GM18873 (cell line): ENCODE measurements around the gene ARHGEF10L.

ENCODE experiments used
- ATAC-seq: cut with Tn5 transposase; IDR thresholded peaks from one replicate; pipeline ENCODE4 v1.9.1; 2021; ENCODE audit warnings: mild to moderate bottlenecking, moderate library complexity, moderate number of reproducible peaks; ENCODE audit not compliant: unreplicated experiment, low FRiP score

ARHGEF10L gene

GRCh38 chr1:17629460-17629859 lies 90.0 kb downstream of the ARHGEF10L start:
- no peak for ATAC-seq

GRCh38 chr1:17630048-17630830 lies 90.7 kb downstream of the ARHGEF10L start:
- ATAC-seq = no peak

- ATAC-seq = no peak
Observed at GRCh38 chr1:17630986-17631385, 91.5 kb downstream of the ARHGEF10L start.

GRCh38 chr1:17631410-17631809 lies 91.9 kb downstream of the ARHGEF10L start:
- no peak for ATAC-seq

- no peak for ATAC-seq
Observed at GRCh38 chr1:17632106-17632505, 92.6 kb downstream of the ARHGEF10L start.

GRCh38 chr1:17632541-17633184 lies 93.2 kb downstream of the ARHGEF10L start:
- ATAC-seq = no peak

- ATAC-seq = no peak
Observed at GRCh38 chr1:17633654-17634053, 94.2 kb downstream of the ARHGEF10L start.

GRCh38 chr1:17635276-17635675 lies 95.8 kb downstream of the ARHGEF10L start:
- ATAC-seq = no peak

- no peak for ATAC-seq
Observed at GRCh38 chr1:17635811-17636210, 96.3 kb downstream of the ARHGEF10L start.

- no peak for ATAC-seq
Observed at GRCh38 chr1:17636612-17637011, 97.1 kb downstream of the ARHGEF10L start.

- no peak for ATAC-seq
Observed at GRCh38 chr1:17637055-17637454, 97.6 kb downstream of the ARHGEF10L start.

GRCh38 chr1:17639703-17640340 lies 100.3 kb downstream of the ARHGEF10L start:
- ATAC-seq = no peak

- no peak for ATAC-seq
Observed at GRCh38 chr1:17640393-17640792, 100.9 kb downstream of the ARHGEF10L start.

GRCh38 chr1:17640975-17641374 lies 101.5 kb downstream of the ARHGEF10L start:
- no peak for ATAC-seq

GRCh38 chr1:17642169-17642568 lies 102.7 kb downstream of the ARHGEF10L start:
- ATAC-seq = no peak

GRCh38 chr1:17642943-17643342 lies 103.4 kb downstream of the ARHGEF10L start:
- no peak for ATAC-seq

GRCh38 chr1:17643861-17644703 lies 104.6 kb downstream of the ARHGEF10L start:
- no peak for ATAC-seq

GRCh38 chr1:17645068-17645911 lies 105.8 kb downstream of the ARHGEF10L start:
- no peak for ATAC-seq

- ATAC-seq = no peak
Observed at GRCh38 chr1:17646444-17647280, 107.2 kb downstream of the ARHGEF10L start.
